IMR-90 (cell line): ENCODE measurements around the gene RAPGEF1. TPM values are rescaled to one million over a fixed set of nuclear protein-coding genes. Genes with fewer than 3 reads are reported as not detected.

Experiments used
- ATAC-seq: fragments of 200-7000 bp; cut with Tn5 transposase; 2 replicates; pipeline ENCODE4 v1.9.1; 2020; ENCODE audit warnings: low read depth, mild to moderate bottlenecking, moderate library complexity
- BruUV-seq: library from RNA; stranded (reverse); fragments of 400-500 nt; replicated peaks from 2 replicates; lab custom pipeline; 2021; lab: Mats Ljungman, UMichigan
- CTCF ChIA-PET: fragments of 300-600 bp; formaldehyde crosslinking; extraction: SDS; loops from one replicate; lab custom pipeline; 2021; ENCODE audit warnings: antibody characterized with exemption; lab: Yijun Ruan, JAX
- POLR2A ChIA-PET: fragments of 300-600 bp; sonication (Branson Sonifier 250); formaldehyde crosslinking; loops from one replicate; lab custom pipeline; 2022; ENCODE audit warnings: antibody characterized with exemption; ENCODE audit not compliant: unreplicated experiment; lab: Charles Lee
- DNase-seq: peaks from one replicate; pipeline ENCODE4 v3.0.0; 2013
- H2AFZ ChIP-seq: replicated peaks from 2 replicates; pipeline ENCODE3; 2013; ENCODE audit warnings: low read length, mild to moderate bottlenecking; ENCODE audit not compliant: poor library complexity
- H2AK5ac ChIP-seq: 2 replicates; pipeline ENCODE4 v1.6.1; 2013; ENCODE audit warnings: low read depth, low read length, inconsistent platforms
- H2AK9ac ChIP-seq: replicated peaks from 2 replicates; pipeline ENCODE3; 2013; ENCODE audit warnings: mild to moderate bottlenecking, low read depth, low read length, moderate library complexity; ENCODE audit not compliant: poor library complexity
- H2BK120ac ChIP-seq: 2 replicates; pipeline ENCODE4 v1.6.1; 2013; ENCODE audit warnings: low read depth, low read length, inconsistent platforms
- H2BK15ac ChIP-seq: 3 replicates; pipeline ENCODE4 v1.6.1; 2013; ENCODE audit warnings: low read depth, low read length, inconsistent platforms
- H2BK20ac ChIP-seq: 2 replicates; pipeline ENCODE4 v1.6.1; 2013; ENCODE audit warnings: low read depth, mild to moderate bottlenecking, inconsistent platforms, low read length, moderate library complexity
- H2BK5ac ChIP-seq: 2 replicates; pipeline ENCODE4 v1.6.1; 2013; ENCODE audit warnings: mild to moderate bottlenecking, low read depth, low read length, inconsistent platforms; ENCODE audit not compliant: poor library complexity, severe bottlenecking
- H3K14ac ChIP-seq: replicated peaks from 2 replicates; pipeline ENCODE4 v1.6.1; 2013; ENCODE audit warnings: low read depth, low read length, inconsistent platforms
- H3K18ac ChIP-seq: 2 replicates; pipeline ENCODE4 v1.6.1; 2013; ENCODE audit warnings: low read depth, low read length, control low read depth
- H3K23ac ChIP-seq: 2 replicates; pipeline ENCODE4 v1.6.1; 2013; ENCODE audit warnings: low read depth, low read length, inconsistent platforms
- H3K27ac ChIP-seq: 2 replicates; pipeline ENCODE4 v1.5.1; 2013; ENCODE audit warnings: mild to moderate bottlenecking, control low read depth, low read length; ENCODE audit not compliant: insufficient read depth
- H3K27me3 ChIP-seq: 2 replicates; pipeline ENCODE4 v1.6.1; 2013; ENCODE audit warnings: low read length; ENCODE audit not compliant: control insufficient read depth, insufficient read depth
- H3K36me3 ChIP-seq: 2 replicates; pipeline ENCODE4 v1.6.1; 2013; ENCODE audit warnings: low read length, mixed read lengths; ENCODE audit not compliant: control insufficient read depth, insufficient read depth
- H3K4ac ChIP-seq: 2 replicates; pipeline ENCODE4 v1.6.1; 2013; ENCODE audit warnings: low read depth, low read length, inconsistent platforms
- H3K4me1 ChIP-seq: 2 replicates; pipeline ENCODE4 v1.6.1; 2013; ENCODE audit warnings: low read length, mixed read lengths; ENCODE audit not compliant: control insufficient read depth, insufficient read depth
- H3K4me2 ChIP-seq: 2 replicates; pipeline ENCODE4 v1.6.1; 2013; ENCODE audit warnings: low read depth, mild to moderate bottlenecking, control low read depth, low read length, moderate library complexity
- H3K4me3 ChIP-seq: 2 replicates; pipeline ENCODE4 v1.5.1; 2013; ENCODE audit warnings: low read depth, mild to moderate bottlenecking, control low read depth, low read length, moderate library complexity; ENCODE audit not compliant: insufficient read depth
- H3K56ac ChIP-seq: 2 replicates; pipeline ENCODE4 v1.6.1; 2013; ENCODE audit warnings: low read length, inconsistent platforms; ENCODE audit not compliant: insufficient read depth; ENCODE audit errors: extremely low read depth
- H3K79me1 ChIP-seq, 2 experiments: 2 replicates each; pipeline ENCODE4 v1.6.1; 2013; ENCODE audit warnings: low read length in 2 of 2, inconsistent platforms in 1 of 2, low read depth in 1 of 2
- H3K9ac ChIP-seq: 2 replicates; pipeline ENCODE4 v1.6.1; 2013; ENCODE audit warnings: low read depth, low read length, control low read depth
- H3K9me1 ChIP-seq: 2 replicates; pipeline ENCODE4 v1.6.1; 2013; ENCODE audit warnings: low read length, inconsistent platforms; ENCODE audit not compliant: insufficient read depth
- H3K9me3 ChIP-seq: 2 replicates; pipeline ENCODE4 v1.6.1; 2013; ENCODE audit warnings: low read length; ENCODE audit not compliant: control insufficient read depth, insufficient read depth
- H4K20me1 ChIP-seq: 2 replicates; pipeline ENCODE4 v1.6.1; 2013; ENCODE audit warnings: low read length, inconsistent platforms; ENCODE audit not compliant: insufficient read depth
- H4K5ac ChIP-seq: 2 replicates; pipeline ENCODE4 v1.6.1; 2013; ENCODE audit warnings: mild to moderate bottlenecking, low read depth, low read length, control low read depth
- H4K8ac ChIP-seq, 2 experiments: 2 replicates each; pipeline ENCODE4 v1.6.1; 2013; ENCODE audit warnings: low read depth in 2 of 2, low read length in 2 of 2, control low read depth in 1 of 2, inconsistent platforms in 1 of 2
- H4K91ac ChIP-seq: 2 replicates; pipeline ENCODE4 v1.6.1; 2013; ENCODE audit warnings: low read depth, low read length, inconsistent platforms; ENCODE audit not compliant: insufficient read depth
- BHLHE40 ChIP-seq: fragments of 150-350 bp; IDR thresholded peaks from 2 replicates; pipeline ENCODE4 v1.6.1; 2016; ENCODE audit warnings: mild to moderate bottlenecking, low read depth, low read length
- CEBPB ChIP-seq: IDR thresholded peaks from 2 replicates; pipeline ENCODE4 v1.6.1; 2012; ENCODE audit warnings: low read depth, low read length, improper control_type of control experiment
- CHD1 ChIP-seq: IDR thresholded peaks from 2 replicates; pipeline ENCODE4 v1.6.1; 2012; ENCODE audit warnings: low read depth, low read length, improper control_type of control experiment
- FOS ChIP-seq: fragments of 150-350 bp; IDR thresholded peaks from 2 replicates; pipeline ENCODE4 v1.6.1; 2016; ENCODE audit warnings: low read depth, low read length
- MAFK ChIP-seq: IDR thresholded peaks from 2 replicates; pipeline ENCODE4 v1.6.1; 2012; ENCODE audit warnings: low read depth, low read length, improper control_type of control experiment
- MAZ ChIP-seq: IDR thresholded peaks from 2 replicates; pipeline ENCODE4 v1.6.1; 2012; ENCODE audit warnings: low read depth, mild to moderate bottlenecking, low read length, improper control_type of control experiment, moderate library complexity, borderline replicate concordance
- NFE2L2 ChIP-seq: fragments of 150-350 bp; IDR thresholded peaks from 2 replicates; pipeline ENCODE4 v1.6.1; 2016; ENCODE audit warnings: low read depth, mild to moderate bottlenecking, low read length
- POLR2A ChIP-seq: IDR thresholded peaks from 2 replicates; pipeline ENCODE4 v1.6.1; 2012; ENCODE audit warnings: mild to moderate bottlenecking, low read depth, low read length
- RAD21 ChIP-seq: IDR thresholded peaks from 2 replicates; pipeline ENCODE4 v1.6.1; 2012; ENCODE audit warnings: low read length, improper control_type of control experiment
- RCOR1 ChIP-seq: IDR thresholded peaks from 2 replicates; pipeline ENCODE4 v1.6.1; 2012; ENCODE audit warnings: mild to moderate bottlenecking, low read length, improper control_type of control experiment; ENCODE audit not compliant: insufficient replicate concordance
- SMC3 ChIP-seq: fragments of 150-350 bp; IDR thresholded peaks from 2 replicates; pipeline ENCODE4 v1.6.1; 2016; ENCODE audit warnings: low read depth, mild to moderate bottlenecking, antibody characterized with exemption, low read length, moderate library complexity
- USF2 ChIP-seq: fragments of 150-350 bp; IDR thresholded peaks from 2 replicates; pipeline ENCODE4 v1.6.1; 2017; ENCODE audit warnings: mild to moderate bottlenecking, antibody characterized with exemption, low read length, low read depth
- WGBS, 2 experiments: methylation state at CpG; one replicate each; pipeline versions ENCODE4 v1.1.5 to v1.1.7; 2013; ENCODE audit warnings: missing lambda C conversion rate in 2 of 2; ENCODE audit not compliant: insufficient read length in 1 of 2; ENCODE audit errors: extremely low coverage in 2 of 2; 5-methylcytosine and 5-hydroxymethylcytosine counted together
- dilution Hi-C: fragments of 300-500 bp; cut with HindIII; formaldehyde crosslinking; loops from one replicate; pipeline ENCODE4 v1.14.3; 2018; ENCODE audit warnings: low sequenced_read_pairs; ENCODE audit not compliant: unreplicated experiment
- in situ Hi-C: fragments of 300-500 bp; cut with MboI; formaldehyde crosslinking; loops from 3 replicates; pipeline ENCODE4 v1.14.3; 2019; ENCODE audit warnings: low sequenced_read_pairs, inconsistent platforms, mixed read lengths
- intact Hi-C: fragments of 100-400 bp; cut with micrococcal nuclease; formaldehyde crosslinking; loops from 2 replicates; pipeline ENCODE4 v1.10.0; 2022
- polyA plus RNA-seq, 3 experiments: library from polyadenylated mRNA; depleted of rRNA; stranded (reverse); fragments of >200 nt; gene quantifications; 2 replicates each; pipeline ENCODE4 v1.2.3, GENCODE V29; 2012; ENCODE audit warnings: low replicate concordance in 1 of 3
- total RNA-seq: library from RNA; depleted of rRNA; stranded (reverse); fragments of >200 nt; gene quantifications from 2 replicates; pipeline ENCODE4 v1.2.3, GENCODE V29; 2012
- TF ChIP-seq, protein P1 (sequence below): conservative IDR thresholded peaks from 2 replicates; pipeline ENCODE4 v1.5.1; 2012; ENCODE audit warnings: mild to moderate bottlenecking, low read depth, low read length, improper control_type of control experiment
- TF ChIP-seq, protein P2 (sequence below): fragments of 150-350 bp; IDR thresholded peaks from 2 replicates; pipeline ENCODE4 v1.6.1; 2016; ENCODE audit warnings: low read depth, mild to moderate bottlenecking, low read length, moderate library complexity, borderline replicate concordance

RAPGEF1 gene
- total and polyA plus RNA-seq, 2 of the 4 experiments (the other 2 are of a cell fraction): 13.1 to 22.3 TPM

GRCh38 chr9:131672451-131672850, 67.4 kb downstream of the RAPGEF1 start:
- Histone ChIP-seq H3K9me3 (no peaks in the 10 kb centered on the region), H2BK120ac (no peak overlapping the region), H3K14ac (no peak overlapping the region), H3K4me3 (no peak overlapping the region), H3K4me2 (no peak overlapping the region), H3K4me1 (peaks cover 30% of the 10 kb centered on the region), H2BK20ac (no peak overlapping the region), H2AK9ac (no peak overlapping the region), H4K20me1 (peaks cover 83% of the 10 kb centered on the region), H3K9ac (no peak overlapping the region), H3K27ac (no peak overlapping the region), H3K56ac (no peak overlapping the region), H3K23ac (no peak overlapping the region), H3K18ac (no peak overlapping the region), H2BK15ac (no peak overlapping the region), H3K36me3 (no peaks in the 10 kb centered on the region), H2AFZ (no peak overlapping the region), H2BK5ac (no peak overlapping the region), H2AK5ac (no peak overlapping the region), H3K27me3 (no peaks in the 10 kb centered on the region), H4K8ac (no peak overlapping the region), H4K5ac (no peak overlapping the region; the same call in 1 of the 2 replicates), H4K91ac (no peak overlapping the region), H3K79me1 (peaks cover 50 to 97% of the 10 kb centered on the region in 2 experiments), H3K9me1 (peaks cover 48% of the 10 kb centered on the region), H3K4ac (no peak overlapping the region)
- POLR2A ChIA-PET: no interaction called here
- DNase-seq (no peak), ATAC-seq (no peak)
- BruUV-seq: no TSS peak
- TF ChIP-seq, protein P1, sequence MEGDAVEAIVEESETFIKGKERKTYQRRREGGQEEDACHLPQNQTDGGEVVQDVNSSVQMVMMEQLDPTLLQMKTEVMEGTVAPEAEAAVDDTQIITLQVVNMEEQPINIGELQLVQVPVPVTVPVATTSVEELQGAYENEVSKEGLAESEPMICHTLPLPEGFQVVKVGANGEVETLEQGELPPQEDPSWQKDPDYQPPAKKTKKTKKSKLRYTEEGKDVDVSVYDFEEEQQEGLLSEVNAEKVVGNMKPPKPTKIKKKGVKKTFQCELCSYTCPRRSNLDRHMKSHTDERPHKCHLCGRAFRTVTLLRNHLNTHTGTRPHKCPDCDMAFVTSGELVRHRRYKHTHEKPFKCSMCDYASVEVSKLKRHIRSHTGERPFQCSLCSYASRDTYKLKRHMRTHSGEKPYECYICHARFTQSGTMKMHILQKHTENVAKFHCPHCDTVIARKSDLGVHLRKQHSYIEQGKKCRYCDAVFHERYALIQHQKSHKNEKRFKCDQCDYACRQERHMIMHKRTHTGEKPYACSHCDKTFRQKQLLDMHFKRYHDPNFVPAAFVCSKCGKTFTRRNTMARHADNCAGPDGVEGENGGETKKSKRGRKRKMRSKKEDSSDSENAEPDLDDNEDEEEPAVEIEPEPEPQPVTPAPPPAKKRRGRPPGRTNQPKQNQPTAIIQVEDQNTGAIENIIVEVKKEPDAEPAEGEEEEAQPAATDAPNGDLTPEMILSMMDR: no peak
- no peak for TF ChIP-seq SMC3
- no peak for TF ChIP-seq RAD21
- TF ChIP-seq USF2: no peak
- TF ChIP-seq CHD1: no peak
- TF ChIP-seq FOS: no peak
- no peak for TF ChIP-seq BHLHE40
- TF ChIP-seq MAZ: no peak
- no peak for TF ChIP-seq CEBPB
- TF ChIP-seq RCOR1: no peak
- TF ChIP-seq MAFK: no peak
- TF ChIP-seq, protein P2, sequence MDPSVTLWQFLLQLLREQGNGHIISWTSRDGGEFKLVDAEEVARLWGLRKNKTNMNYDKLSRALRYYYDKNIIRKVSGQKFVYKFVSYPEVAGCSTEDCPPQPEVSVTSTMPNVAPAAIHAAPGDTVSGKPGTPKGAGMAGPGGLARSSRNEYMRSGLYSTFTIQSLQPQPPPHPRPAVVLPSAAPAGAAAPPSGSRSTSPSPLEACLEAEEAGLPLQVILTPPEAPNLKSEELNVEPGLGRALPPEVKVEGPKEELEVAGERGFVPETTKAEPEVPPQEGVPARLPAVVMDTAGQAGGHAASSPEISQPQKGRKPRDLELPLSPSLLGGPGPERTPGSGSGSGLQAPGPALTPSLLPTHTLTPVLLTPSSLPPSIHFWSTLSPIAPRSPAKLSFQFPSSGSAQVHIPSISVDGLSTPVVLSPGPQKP: no peak
- no peak for TF ChIP-seq POLR2A
- no peak for TF ChIP-seq NFE2L2
- dilution Hi-C loops (no loop called here), in situ Hi-C loops (no loop called here), intact Hi-C loops (no loop called here)
- WGBS, 2 experiments: 100% methylated on average over 2 of the region's 4 CpGs; no CpG with 5 or more reads in 1 of the 2 experiments
- CTCF ChIA-PET: no interaction called here
